GM12872 (cell line): ENCODE measurements around the gene C9.

Experiments used
- TF ChIP-seq, protein P1 (sequence below): IDR thresholded peaks from 3 replicates; pipeline ENCODE4 v1.5.1; 2011; ENCODE audit warnings: low read depth, mild to moderate bottlenecking, low read length, moderate library complexity; ENCODE audit not compliant: insufficient read depth

C9 gene

GRCh38 chr5:39364367-39364766 is at the start of gene C9:
TSS of gene C9 (minus strand) at chr5:39364495. CDS start at chr5:39364464, 31 bp downstream.
- TF ChIP-seq, protein P1, sequence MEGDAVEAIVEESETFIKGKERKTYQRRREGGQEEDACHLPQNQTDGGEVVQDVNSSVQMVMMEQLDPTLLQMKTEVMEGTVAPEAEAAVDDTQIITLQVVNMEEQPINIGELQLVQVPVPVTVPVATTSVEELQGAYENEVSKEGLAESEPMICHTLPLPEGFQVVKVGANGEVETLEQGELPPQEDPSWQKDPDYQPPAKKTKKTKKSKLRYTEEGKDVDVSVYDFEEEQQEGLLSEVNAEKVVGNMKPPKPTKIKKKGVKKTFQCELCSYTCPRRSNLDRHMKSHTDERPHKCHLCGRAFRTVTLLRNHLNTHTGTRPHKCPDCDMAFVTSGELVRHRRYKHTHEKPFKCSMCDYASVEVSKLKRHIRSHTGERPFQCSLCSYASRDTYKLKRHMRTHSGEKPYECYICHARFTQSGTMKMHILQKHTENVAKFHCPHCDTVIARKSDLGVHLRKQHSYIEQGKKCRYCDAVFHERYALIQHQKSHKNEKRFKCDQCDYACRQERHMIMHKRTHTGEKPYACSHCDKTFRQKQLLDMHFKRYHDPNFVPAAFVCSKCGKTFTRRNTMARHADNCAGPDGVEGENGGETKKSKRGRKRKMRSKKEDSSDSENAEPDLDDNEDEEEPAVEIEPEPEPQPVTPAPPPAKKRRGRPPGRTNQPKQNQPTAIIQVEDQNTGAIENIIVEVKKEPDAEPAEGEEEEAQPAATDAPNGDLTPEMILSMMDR: no peak

GRCh38 chr5:39413771-39414170 is 49.5 kb upstream of the C9 start:
- TF ChIP-seq, protein P1: no peak

DNA sequence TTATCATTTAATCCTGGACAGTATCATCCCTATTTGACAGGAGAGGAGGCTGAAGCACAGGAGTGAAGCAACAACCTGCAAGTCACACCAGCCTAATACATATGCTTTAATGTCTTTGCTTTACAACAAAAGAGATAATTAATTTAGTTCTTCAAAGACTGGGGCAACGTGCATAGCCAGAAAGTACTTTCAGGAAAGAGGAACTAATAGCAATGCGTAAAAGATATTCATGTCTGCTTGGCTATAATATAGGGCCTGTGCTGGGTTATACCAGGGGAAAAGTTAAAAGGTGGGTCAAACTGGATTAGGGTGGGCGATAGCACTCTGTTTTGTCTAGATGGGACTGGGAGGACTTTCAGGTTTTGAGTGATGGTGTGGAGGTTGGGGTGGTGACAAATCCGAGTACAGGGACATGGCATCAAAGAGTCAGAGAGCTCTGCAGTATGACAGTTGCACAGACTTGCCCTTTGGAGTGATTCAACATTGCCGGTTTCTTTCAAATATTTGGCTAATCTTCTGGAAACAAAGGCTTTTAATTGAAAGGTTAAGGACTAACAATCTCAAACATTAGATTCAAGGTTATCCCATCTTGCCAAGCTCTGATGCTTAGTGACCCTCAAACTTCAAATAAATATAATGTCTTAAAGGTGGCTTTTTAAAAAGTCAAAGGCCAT is 48.6 kb upstream of the C9 start:
- TF ChIP-seq, protein P1: no peak

GRCh38 chr5:39411985-39412384 is 47.7 kb upstream of the C9 start:
- TF ChIP-seq, protein P1: no peak

- TF ChIP-seq, protein P1: no peak
Observed at GRCh38 chr5:39411061-39411460, 46.8 kb upstream of the C9 start.

DNA sequence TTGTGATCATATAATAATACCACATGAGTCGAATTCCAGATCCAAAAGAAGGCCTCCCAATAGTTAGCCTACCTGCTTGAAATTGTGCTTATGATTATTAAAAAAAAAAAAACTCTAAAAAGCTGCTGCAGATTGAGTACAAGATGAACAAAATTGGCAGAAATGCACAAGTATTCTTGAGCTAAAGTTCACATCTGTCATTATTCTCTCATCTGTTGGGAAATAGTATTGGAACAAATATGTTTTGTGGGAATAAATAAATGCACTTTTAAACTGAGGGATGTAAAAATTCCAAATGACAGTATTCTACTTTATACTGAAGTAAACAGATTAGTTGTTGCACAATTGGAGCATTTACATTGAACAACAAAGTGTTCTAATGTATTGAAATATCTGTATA is 44.7 kb upstream of the C9 start:
- TF ChIP-seq, protein P1: no peak

GRCh38 chr5:39405083-39405843 is 41.0 kb upstream of the C9 start:
- TF ChIP-seq, protein P1: no peak
